ENCODE results near the gene MAGI3.

- TF ChIP-seq, protein P1, sequence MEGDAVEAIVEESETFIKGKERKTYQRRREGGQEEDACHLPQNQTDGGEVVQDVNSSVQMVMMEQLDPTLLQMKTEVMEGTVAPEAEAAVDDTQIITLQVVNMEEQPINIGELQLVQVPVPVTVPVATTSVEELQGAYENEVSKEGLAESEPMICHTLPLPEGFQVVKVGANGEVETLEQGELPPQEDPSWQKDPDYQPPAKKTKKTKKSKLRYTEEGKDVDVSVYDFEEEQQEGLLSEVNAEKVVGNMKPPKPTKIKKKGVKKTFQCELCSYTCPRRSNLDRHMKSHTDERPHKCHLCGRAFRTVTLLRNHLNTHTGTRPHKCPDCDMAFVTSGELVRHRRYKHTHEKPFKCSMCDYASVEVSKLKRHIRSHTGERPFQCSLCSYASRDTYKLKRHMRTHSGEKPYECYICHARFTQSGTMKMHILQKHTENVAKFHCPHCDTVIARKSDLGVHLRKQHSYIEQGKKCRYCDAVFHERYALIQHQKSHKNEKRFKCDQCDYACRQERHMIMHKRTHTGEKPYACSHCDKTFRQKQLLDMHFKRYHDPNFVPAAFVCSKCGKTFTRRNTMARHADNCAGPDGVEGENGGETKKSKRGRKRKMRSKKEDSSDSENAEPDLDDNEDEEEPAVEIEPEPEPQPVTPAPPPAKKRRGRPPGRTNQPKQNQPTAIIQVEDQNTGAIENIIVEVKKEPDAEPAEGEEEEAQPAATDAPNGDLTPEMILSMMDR (tag by site-specific recombination; IDR thresholded peaks at IDR 0.05): no peak
- no peak for TF ChIP-seq BCL11A (tag by site-specific recombination; IDR thresholded peaks at IDR 0.05; ENCODE audit: low read depth)
These were observed 161.4 kb downstream of the MAGI3 start for GRCh38 chr1:113551728-113552127.
